Endothelial cell of umbilical vein (primary cell): ENCODE measurements around the gene SEPTIN5.

ENCODE experiments used
- CTCF ChIP-seq, 2 donors: IDR thresholded peaks; 1 replicate in 1 of 2; 2 replicates in 1 of 2; pipeline ENCODE4 v1.5.1; 2011; ENCODE audit warnings: low read length in 2 of 2, mild to moderate bottlenecking in 2 of 2, moderate library complexity in 2 of 2, control low read depth in 1 of 2, inconsistent platforms in 1 of 2, low read depth in 1 of 2; ENCODE audit not compliant: insufficient read depth in 1 of 2; ENCODE audit errors: extremely low read depth in 1 of 2
- EZH2 ChIP-seq: IDR thresholded peaks from 2 replicates; pipeline ENCODE4 v1.6.1; 2012; ENCODE audit warnings: borderline replicate concordance, low read depth, mild to moderate bottlenecking, moderate library complexity, low read length, inconsistent platforms; ENCODE audit not compliant: severe bottlenecking
- FOS ChIP-seq: IDR thresholded peaks from 2 replicates; pipeline ENCODE4 v1.6.1; 2011; ENCODE audit warnings: mild to moderate bottlenecking, low read length, moderate library complexity, borderline replicate concordance; ENCODE audit not compliant: insufficient read depth
- GATA2 ChIP-seq: IDR thresholded peaks from 2 replicates; pipeline ENCODE4 v1.7.0; 2011; ENCODE audit warnings: low read depth, mild to moderate bottlenecking, moderate library complexity, mixed read lengths, low read length; ENCODE audit not compliant: insufficient read length, insufficient read depth
- JUN ChIP-seq: IDR thresholded peaks from 2 replicates; pipeline ENCODE4 v1.6.1; 2011; ENCODE audit warnings: borderline replicate concordance, low read depth; ENCODE audit not compliant: insufficient read length, insufficient read depth
- MAX ChIP-seq: IDR thresholded peaks from 2 replicates; pipeline ENCODE4 v1.6.1; 2011; ENCODE audit not compliant: insufficient read depth, insufficient read length
- MYC ChIP-seq: IDR thresholded peaks from one replicate; pipeline ENCODE4 v1.6.1; 2011; ENCODE audit warnings: mild to moderate bottlenecking, low read depth, low read length
- POLR2A ChIP-seq: IDR thresholded peaks from 2 replicates; pipeline ENCODE4 v1.6.1; 2012; ENCODE audit warnings: low read depth, mild to moderate bottlenecking, control low read depth, low read length
- POLR2AphosphoS5 ChIP-seq: IDR thresholded peaks from 2 replicates; pipeline ENCODE4 v1.6.1; 2012; ENCODE audit warnings: low read depth, mild to moderate bottlenecking, control low read depth, low read length, moderate library complexity; ENCODE audit not compliant: insufficient read depth

GRCh38 chr22:19718456-19719049, 4.2 kb downstream of the SEPTIN5 start:
- TF ChIP-seq CTCF (IDR thresholded peaks at IDR 0.05; ENCODE audit: extremely low read depth in 1 of 2, insufficient read depth in 1 of 2, low read depth in 1 of 2, low read length in 2 of 2) (no peak), MAX (no peak), EZH2 (no peak), POLR2A (no peak), MYC (no peak), GATA2 (no peak), POLR2AphosphoS5 (no peak), JUN (no peak), FOS (no peak)
